DND-41 (cell line): Measurements from ENCODE around the gene STRN3.

Source experiments
- ATAC-seq: fragments of 200-7000 bp; cut with Tn5 transposase; 3 replicates; pipeline ENCODE4 v1.9.1; 2021; ENCODE audit warnings: low read depth; ENCODE audit not compliant: insufficient read depth
- DNase-seq: peaks from one replicate; pipeline ENCODE4 v3.0.0-alpha.2; 2020
- H2AFZ ChIP-seq: 2 replicates; pipeline ENCODE4 v1.6.0; 2012; ENCODE audit warnings: low read depth, low read length
- H3K27ac ChIP-seq: 2 replicates; pipeline ENCODE4 v1.5.1; 2012; ENCODE audit warnings: low read length, inconsistent platforms
- H3K27me3 ChIP-seq: fragments of 200-600 bp; sonication (generic); 2 replicates; pipeline ENCODE4 v1.6.0; 2012; ENCODE audit warnings: low read length, mild to moderate bottlenecking, inconsistent platforms; ENCODE audit not compliant: insufficient read depth, poor library complexity
- H3K36me3 ChIP-seq: 2 replicates; pipeline ENCODE4 v1.5.1; 2012; ENCODE audit warnings: low read length, inconsistent platforms; ENCODE audit not compliant: insufficient read depth
- H3K4me1 ChIP-seq: 2 replicates; pipeline ENCODE4 v1.5.1; 2012; ENCODE audit warnings: mild to moderate bottlenecking, low read length; ENCODE audit not compliant: insufficient read depth
- H3K4me2 ChIP-seq: 2 replicates; pipeline ENCODE4 v1.6.0; 2012; ENCODE audit warnings: mild to moderate bottlenecking, moderate library complexity, low read length, inconsistent platforms; ENCODE audit not compliant: insufficient read depth
- H3K4me3 ChIP-seq, 2 experiments: fragments of 200-600 bp in 1 of 2; shearing (Covaris generic) in 1 of 2; 2 replicates each; pipeline ENCODE4 v1.5.1; 2012 to 2016; ENCODE audit warnings: inconsistent platforms in 2 of 2, low read length in 2 of 2, mild to moderate bottlenecking in 2 of 2, low read depth in 1 of 2, moderate library complexity in 1 of 2
- H3K79me2 ChIP-seq: 2 replicates; pipeline ENCODE4 v1.6.0; 2012; ENCODE audit warnings: low read length, inconsistent platforms; ENCODE audit not compliant: insufficient read depth
- H3K9ac ChIP-seq: 2 replicates; pipeline ENCODE4 v1.6.0; 2012; ENCODE audit warnings: low read depth, mild to moderate bottlenecking, inconsistent platforms, low read length, moderate library complexity
- H3K9me3 ChIP-seq: 2 replicates; pipeline ENCODE4 v1.5.1; 2012; ENCODE audit warnings: low read length, moderate library complexity, mild to moderate bottlenecking, inconsistent platforms; ENCODE audit not compliant: insufficient read depth, severe bottlenecking
- H4K20me1 ChIP-seq: 2 replicates; pipeline ENCODE4 v1.6.0; 2012; ENCODE audit warnings: low read length; ENCODE audit not compliant: insufficient read depth
- CTCF ChIP-seq: IDR thresholded peaks from 2 replicates; pipeline ENCODE4 v1.5.1; 2012; ENCODE audit warnings: borderline replicate concordance, low read length, moderate library complexity, mild to moderate bottlenecking; ENCODE audit not compliant: poor library complexity, severe bottlenecking; ENCODE audit errors: extremely low read depth
- EZH2 ChIP-seq: IDR thresholded peaks from 3 replicates; pipeline ENCODE4 v1.6.1; 2012; ENCODE audit warnings: borderline replicate concordance, low read depth, mild to moderate bottlenecking, moderate library complexity, low read length, inconsistent platforms; ENCODE audit not compliant: severe bottlenecking

The STRN3 gene

GRCh38 chr14:30882431-30882830 lies 143.7 kb downstream of the STRN3 start:
- Histone ChIP-seq H3K4me1 (no peaks in the 10 kb centered on the region), H3K79me2 (no peaks in the 10 kb centered on the region), H3K9ac (no peak overlapping the region), H3K36me3 (no peaks in the 10 kb centered on the region), H3K9me3 (no peaks in the 10 kb centered on the region), H3K27ac (no peak overlapping the region), H3K4me3 (no peak overlapping the region), H3K27me3 (no peaks in the 10 kb centered on the region), H2AFZ (no peak overlapping the region), H4K20me1 (no peaks in the 10 kb centered on the region), H3K4me2 (no peak overlapping the region)
- no peak for ATAC-seq
- no peak for TF ChIP-seq CTCF
- TF ChIP-seq EZH2 = no peak
- DNase-seq = no peak

GRCh38 chr14:30876692-30877091 lies 149.5 kb downstream of the STRN3 start:
- TF ChIP-seq EZH2 = no peak
- TF ChIP-seq CTCF = no peak
- no peak overlapping the region for H3K9ac ChIP-seq

GRCh38 chr14:30875788-30876053 lies 150.5 kb downstream of the STRN3 start:
- H4K20me1 ChIP-seq = no peaks in the 10 kb centered on the region
- H3K9me3 ChIP-seq = no peaks in the 10 kb centered on the region
- no peaks in the 10 kb centered on the region for H3K27me3 ChIP-seq
- H3K9ac ChIP-seq = no peak overlapping the region
- DNase-seq (no peak), ATAC-seq (no peak)
- H3K4me3 ChIP-seq = no peak overlapping the region
- no peak overlapping the region for H2AFZ ChIP-seq
- no peak overlapping the region for H3K4me2 ChIP-seq
- no peak overlapping the region for H3K27ac ChIP-seq
- H3K79me2 ChIP-seq = no peaks in the 10 kb centered on the region
- H3K4me1 ChIP-seq = no peaks in the 10 kb centered on the region
- TF ChIP-seq CTCF (no peak), EZH2 (no peak)
- no peaks in the 10 kb centered on the region for H3K36me3 ChIP-seq

More at GRCh38 chr14:30876692-30877091, 149.5 kb downstream of the STRN3 start:
- Histone ChIP-seq H3K4me1 (no peaks in the 10 kb centered on the region), H3K27me3 (no peaks in the 10 kb centered on the region), H3K36me3 (no peaks in the 10 kb centered on the region), H2AFZ (no peak overlapping the region), H3K27ac (no peak overlapping the region), H3K9me3 (no peaks in the 10 kb centered on the region), H3K79me2 (no peaks in the 10 kb centered on the region), H3K4me2 (no peak overlapping the region), H3K4me3 (no peak overlapping the region), H4K20me1 (no peaks in the 10 kb centered on the region)
- ATAC-seq (no peak), DNase-seq (no peak)

- ATAC-seq = no peak
- Histone ChIP-seq H2AFZ (no peak overlapping the region), H3K9me3 (no peaks in the 10 kb centered on the region), H3K4me1 (no peaks in the 10 kb centered on the region), H3K79me2 (no peaks in the 10 kb centered on the region), H3K4me3 (no peak overlapping the region), H3K27ac (no peak overlapping the region), H3K4me2 (no peak overlapping the region), H4K20me1 (no peaks in the 10 kb centered on the region), H3K27me3 (no peaks in the 10 kb centered on the region), H3K9ac (no peak overlapping the region), H3K36me3 (no peaks in the 10 kb centered on the region)
- no peak for DNase-seq
- TF ChIP-seq EZH2 (no peak), CTCF (no peak)
These were observed 151.0 kb downstream of the STRN3 start for GRCh38 chr14:30874999-30875787.
